Colon (tissue), 2 donors: ENCODE measurements around the gene CRYBA1.
"Not testable (repeated sequence)": the region's sequence is repeated elsewhere in the genome, so short reads cannot be mapped to it uniquely, and the experiment has no call there.

Experiments
- FAIRE-seq: peaks from 2 replicates; lab custom pipeline; 2012; peaks lifted over from hg19 to GRCh38; lab: Jason Lieb, UNC
- donor health status: control.
- donor health status: control.

Gene CRYBA1, protein sequence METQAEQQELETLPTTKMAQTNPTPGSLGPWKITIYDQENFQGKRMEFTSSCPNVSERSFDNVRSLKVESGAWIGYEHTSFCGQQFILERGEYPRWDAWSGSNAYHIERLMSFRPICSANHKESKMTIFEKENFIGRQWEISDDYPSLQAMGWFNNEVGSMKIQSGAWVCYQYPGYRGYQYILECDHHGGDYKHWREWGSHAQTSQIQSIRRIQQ

DNA sequence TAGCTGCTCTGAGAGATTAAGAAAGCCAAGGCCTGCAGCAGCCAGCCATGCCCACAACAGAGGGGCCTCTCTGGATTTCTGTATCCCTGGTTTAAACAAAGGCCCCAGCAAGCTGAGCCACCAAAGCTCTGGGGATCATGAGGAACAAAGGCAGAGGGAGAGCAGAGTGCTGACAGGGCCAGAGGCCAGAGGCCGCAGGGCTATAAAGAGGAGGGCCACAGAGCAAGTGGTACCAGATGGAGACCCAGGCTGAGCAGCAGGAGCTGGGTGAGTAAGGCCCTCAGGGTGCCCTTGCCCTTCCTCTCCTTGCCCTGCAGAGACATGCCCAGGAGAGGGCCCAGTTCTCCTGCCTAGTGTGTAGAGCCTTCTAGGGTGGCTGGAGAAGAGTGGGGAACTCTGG lies at the start of gene CRYBA1:
CRYBA1 (plus strand) TSS at position 232 of the 400 bp plus-strand sequence; CDS start at position 237, 5 bp downstream.
- no peak for FAIRE-seq

DNA sequence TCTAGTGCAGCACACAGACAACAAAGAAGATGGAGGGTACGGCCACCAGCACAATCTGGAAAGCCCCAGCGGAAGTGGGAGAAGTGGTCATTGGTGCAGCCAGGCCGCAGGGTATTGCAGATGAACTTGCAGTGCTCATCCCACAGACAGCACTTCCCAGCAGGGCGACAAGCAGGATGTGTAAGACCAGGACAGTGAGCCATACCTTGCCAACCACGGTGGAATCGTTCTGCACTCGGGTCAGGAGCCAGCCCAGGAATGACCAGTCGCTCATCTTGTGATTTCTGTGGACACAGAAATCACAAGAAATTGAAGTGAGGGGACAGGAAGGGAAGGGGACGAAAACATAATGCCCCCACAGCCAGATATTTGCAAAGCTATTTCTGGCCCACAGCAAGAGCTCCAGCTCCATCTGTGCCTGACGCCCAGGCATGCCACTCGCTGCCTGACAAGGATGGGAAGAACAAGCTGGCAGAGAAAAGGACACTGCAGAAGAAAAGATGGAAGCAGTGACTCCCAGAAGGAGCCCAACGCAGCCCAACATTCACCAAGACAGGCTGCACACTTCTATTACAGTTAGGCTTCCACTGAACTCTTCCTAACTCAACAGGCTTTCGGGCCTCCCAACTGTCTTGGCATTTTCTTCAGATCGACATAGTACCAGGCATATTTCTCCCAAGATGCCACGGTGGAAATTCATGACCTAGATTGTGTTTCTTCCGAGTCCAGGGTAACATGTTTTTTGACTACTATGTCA lies 49.0 kb upstream of the CRYBA1 start:
- FAIRE-seq, result no peak

DNA sequence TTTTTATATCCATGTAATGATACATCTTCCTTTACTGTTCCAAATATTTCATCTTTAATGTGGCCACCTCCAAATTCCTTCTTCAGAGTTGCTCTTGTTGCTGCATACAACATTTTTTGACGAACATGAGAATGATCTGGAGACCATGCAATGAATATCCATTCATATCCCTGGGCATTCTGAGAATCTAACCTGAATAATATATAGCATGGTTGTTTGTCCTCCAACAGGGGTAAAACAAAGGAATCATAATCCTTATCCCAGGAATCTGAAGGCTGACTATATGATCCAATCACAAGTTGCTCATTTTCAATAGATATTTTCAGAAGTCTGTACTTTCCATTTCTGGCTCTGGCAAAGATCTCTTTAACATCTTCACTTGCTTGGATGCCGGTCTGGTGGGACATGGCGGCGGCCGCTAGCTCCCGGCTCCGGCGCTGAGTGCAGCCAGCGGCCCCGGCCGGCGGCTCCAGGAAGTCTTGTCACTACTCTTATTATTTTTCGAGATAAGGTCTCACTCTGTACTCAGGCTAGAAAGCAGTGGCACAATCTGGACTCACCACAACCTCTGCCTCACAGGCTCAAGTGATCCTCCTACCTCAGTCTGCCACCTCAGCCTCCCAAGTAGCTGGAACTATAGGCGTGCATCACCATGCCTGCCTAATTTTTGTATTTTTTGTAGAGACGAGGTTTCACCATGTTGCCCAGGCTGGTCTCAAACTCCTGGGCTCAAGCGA lies 42.4 kb upstream of the CRYBA1 start:
- not testable (repeated sequence) for FAIRE-seq

- no peak for FAIRE-seq
Measured at GRCh38 chr17:29205047-29205446, 41.6 kb upstream of the CRYBA1 start.

DNA sequence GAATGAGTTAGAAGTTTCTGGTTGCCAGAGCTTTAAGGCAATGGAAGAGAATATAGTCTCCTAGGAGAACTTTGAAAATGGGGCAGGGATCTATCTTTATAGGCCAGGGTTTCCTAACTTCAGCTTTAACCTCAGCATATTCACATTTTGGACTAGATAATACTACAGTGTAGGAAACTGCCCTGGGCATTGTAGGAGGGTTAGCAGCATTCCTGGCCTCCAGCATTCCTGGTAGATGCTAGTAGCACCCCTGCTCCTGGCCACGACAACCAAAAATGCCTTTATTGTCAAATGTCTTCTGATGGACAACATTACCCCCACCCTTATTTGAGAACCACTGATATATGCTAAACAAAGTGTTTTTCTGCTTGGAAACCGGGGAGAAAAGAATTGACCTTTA lies 38.7 kb upstream of the CRYBA1 start:
- no peak for FAIRE-seq

GRCh38 chr17:29209073-29209472 lies 37.6 kb upstream of the CRYBA1 start:
- no peak for FAIRE-seq

GRCh38 chr17:29210879-29211278 lies 35.8 kb upstream of the CRYBA1 start:
- FAIRE-seq, result no peak

DNA sequence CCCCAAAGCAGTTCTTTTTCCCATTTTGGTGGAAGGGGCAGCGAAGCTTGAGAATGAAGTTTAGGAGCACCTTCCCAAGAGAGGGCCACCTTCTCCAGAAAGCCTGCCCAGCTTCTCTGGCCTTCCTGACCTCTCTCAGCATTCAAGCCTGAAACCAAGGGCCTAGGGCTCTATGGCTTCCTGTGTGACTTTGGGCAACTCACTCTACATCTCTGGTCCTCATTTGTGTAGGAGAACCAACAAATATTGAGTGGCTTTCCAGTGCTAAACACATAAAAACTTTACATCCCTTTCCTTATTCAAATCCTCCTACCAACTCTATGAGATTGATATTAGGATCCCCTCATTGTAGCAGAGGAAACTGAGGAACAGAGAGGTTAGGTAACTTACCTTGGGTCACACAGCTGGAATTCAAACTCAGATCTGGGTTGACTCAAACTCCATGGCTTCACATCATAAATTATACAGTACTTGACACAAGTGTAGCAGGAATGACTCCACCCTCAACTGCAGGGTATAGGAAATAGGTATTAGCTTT lies 34.5 kb upstream of the CRYBA1 start:
- no peak for FAIRE-seq

DNA sequence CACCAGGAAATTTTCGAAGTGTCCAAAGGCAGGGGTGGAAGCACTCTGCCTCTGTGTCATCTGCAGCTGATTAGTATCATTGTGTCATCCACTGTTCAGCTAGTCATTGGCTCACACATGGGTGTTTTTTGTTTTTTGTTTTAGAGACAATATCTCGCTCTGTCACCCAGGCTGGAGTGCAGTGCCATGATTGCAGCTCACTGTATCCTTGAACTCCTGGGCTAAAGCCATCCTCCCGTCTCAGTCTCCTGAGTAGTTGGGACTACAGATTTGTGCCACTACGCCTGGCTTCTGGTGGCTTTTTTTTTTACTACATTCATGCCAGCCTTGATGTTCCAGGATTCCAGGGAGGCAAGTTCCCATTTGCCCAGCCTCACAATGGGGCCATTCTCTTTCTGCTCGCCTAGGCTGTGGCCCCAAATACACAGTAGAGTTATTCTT lies 34.0 kb upstream of the CRYBA1 start:
- FAIRE-seq, result no peak

- no peak for FAIRE-seq
Measured at GRCh38 chr17:29214215-29215146, 32.2 kb upstream of the CRYBA1 start.

DNA sequence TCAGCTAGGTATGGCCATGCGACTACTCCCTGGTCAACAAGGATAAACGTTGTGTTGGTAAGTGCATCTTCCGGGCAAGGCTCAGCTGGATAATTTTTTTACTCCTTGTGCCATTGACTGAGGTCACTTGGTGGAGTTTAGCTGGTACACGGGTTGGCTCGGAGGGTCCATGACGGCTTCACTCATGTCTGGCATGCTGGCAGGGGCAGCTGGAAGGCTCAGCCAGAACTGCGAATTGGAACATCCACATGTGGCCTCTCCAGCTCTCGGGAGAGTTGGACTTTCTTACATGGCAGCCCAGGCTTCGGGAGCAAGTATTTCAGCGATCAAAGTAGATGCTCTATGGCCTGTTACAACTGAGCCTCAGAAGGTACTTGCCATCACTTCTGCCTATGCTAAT lies 31.5 kb upstream of the CRYBA1 start:
- FAIRE-seq, result no peak

DNA sequence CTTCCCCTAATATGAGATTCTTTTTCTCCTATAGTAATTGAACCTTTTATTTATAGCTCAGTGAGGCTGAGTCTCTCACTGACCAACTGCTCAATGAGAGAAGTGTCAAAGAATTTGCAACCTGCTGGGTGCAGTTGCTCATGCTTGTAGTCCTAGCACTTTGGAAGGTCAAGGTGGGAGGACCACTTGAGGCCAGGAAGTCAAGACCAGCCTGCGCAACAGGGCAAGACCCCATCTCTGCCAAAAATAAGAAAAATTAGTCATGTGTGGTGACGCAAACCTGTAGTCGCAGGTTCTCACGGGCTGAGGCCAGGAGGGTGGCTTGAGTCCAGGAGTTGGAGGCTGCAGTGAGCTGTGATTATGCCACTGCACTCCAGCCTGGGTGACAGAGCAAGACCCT lies 30.9 kb upstream of the CRYBA1 start:
- FAIRE-seq, result no peak

DNA sequence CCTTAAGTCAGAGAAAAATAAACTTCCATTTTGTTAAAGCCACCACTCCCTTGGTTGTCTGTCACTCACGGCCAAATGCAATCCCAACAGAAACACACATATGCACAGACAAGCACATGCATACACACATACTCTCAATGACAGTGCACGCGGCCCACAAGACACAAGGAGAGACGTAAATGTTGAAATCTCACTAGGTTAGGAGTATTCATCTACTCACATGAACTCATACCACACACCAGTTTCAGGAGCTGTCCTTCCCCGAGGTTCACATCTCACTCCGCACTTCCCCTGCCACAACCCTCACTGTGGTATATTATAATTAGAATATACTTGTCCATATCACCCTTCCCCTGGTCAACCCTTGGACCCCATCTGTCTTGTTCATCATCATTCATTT lies 30.5 kb upstream of the CRYBA1 start:
- FAIRE-seq, result no peak

- FAIRE-seq, result no peak
Measured at GRCh38 chr17:29216856-29217255, 29.8 kb upstream of the CRYBA1 start.

- no peak for FAIRE-seq
Measured at GRCh38 chr17:29219378-29220047, 27.1 kb upstream of the CRYBA1 start.

DNA sequence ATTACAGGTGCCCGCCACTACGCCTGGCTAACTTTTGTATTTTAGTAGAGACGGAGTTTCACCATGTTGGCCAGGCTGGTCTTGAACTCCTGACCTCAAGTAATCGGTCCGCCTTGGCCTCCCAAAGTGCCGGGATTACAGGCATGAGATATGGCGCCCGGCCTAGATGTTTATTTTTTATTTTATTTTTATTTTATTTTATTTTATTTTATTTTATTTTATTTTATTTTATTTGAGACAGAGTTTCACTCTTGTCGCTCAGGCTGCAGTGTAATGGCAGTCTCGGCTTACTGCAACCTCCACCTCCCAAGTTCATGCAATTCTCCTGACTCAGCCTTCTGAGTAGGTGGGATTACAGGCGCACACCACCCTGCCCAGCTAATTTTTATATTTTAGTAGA lies 25.3 kb upstream of the CRYBA1 start:
- FAIRE-seq, result not testable (repeated sequence)

GRCh38 chr17:29225396-29225795 lies 21.3 kb upstream of the CRYBA1 start:
- no peak for FAIRE-seq

DNA sequence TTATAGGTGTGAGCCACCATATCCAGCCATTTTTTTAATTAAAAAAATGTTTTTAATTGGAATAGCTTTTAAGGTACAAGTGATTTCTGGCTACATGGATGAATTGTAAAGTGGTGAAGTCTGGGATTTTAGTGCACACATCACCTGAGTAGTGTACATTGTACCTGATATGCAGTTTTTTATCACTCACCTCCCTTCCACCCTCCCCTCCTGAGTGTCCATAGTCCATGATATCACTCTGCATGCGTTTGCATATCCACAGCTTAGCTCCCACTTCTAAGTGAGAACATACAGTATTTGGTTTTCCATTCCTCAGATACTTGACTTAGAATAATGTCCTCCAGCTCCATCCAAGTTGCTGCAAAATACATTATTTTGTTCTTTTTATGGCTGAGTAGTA lies 13.4 kb upstream of the CRYBA1 start:
- no peak for FAIRE-seq

DNA sequence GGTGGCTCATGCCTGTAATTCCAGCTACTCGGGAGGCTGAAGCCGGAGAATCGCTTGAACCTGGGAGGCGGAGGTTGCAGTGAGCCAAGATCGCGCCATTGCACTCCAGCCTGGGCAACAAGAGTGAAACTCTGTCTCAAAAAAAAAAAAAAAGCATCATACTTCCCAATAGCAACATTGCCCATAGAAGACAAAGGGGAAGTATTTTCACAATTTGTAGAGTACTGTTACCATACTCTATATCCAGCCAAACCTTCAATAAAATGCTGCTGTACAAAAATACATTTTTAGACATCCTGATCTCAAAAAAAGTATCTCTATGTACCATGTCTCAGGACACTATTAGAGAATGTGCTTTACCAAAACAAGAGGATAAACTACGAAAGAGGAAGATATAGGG lies 11.7 kb upstream of the CRYBA1 start:
- not testable (repeated sequence) for FAIRE-seq

DNA sequence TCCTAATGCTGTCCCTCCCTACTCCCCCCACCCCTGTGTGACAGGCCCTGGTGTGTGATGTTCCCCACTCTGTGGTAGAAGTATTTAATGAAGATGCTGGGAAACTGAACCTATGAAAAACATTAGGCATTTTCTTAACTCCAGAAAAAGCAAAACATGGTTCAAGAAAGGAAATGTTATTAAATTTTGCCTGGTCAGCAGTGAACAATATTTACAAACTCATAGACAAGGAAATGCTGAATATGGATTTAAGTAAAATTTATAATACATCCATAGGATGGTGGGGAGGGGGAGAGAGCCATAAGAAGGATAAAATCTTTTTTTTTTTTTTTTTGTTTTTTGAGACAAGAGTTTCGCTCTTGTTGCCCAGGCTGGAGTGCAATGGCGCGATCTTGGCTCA lies 10.8 kb upstream of the CRYBA1 start:
- no peak for FAIRE-seq

DNA sequence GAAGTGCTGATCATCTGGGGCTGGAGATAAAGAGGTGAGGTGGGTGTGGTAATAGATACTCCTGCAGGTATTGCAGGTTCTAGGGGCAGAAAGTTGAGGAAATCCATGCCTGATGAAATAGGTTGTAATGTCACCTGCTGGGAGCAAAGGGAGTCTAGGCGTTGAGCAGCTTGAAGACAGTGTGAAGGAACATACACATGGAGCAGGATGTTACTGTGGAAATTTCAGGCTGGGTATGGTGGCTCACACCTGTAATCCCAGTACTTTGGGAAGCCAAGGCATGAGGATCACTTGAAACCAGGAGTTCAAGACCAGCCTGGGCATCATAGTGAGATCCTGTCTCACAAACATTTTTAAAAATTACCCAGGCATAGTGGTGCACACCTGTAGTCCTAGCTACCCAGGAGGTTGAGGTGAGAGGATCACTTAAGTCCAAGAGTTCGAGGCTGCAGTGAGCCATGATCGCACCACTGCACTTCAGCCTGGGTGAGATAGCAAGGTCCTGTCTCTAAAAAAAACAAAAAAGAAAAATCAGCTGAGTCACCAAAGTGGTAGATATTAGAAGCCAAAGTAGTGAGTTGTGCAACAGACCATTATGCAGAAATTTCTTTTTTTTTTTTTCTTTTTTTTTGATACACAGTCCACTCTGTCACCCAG lies 9.1 kb upstream of the CRYBA1 start:
- no peak for FAIRE-seq
